Ovary (tissue), 9 donors: ENCODE data around the gene C16orf87. TPM values are rescaled to one million over a fixed set of nuclear protein-coding genes. Genes with fewer than 3 reads are reported as not detected.

Source experiments
- DNase-seq, 5 donors: peaks; one replicate each; pipeline ENCODE4 v3.0.0-alpha.2; 2019 to 2020
- H3K27ac ChIP-seq, 2 donors: fragments of 200-600 bp; one replicate each; pipeline versions ENCODE4 v1.5.1 to v1.8.0; 2019 to 2022
- H3K27me3 ChIP-seq: fragments of 200-600 bp; one replicate; pipeline ENCODE4 v1.8.0; 2022
- H3K36me3 ChIP-seq: fragments of 200-600 bp; sonication (generic); one replicate; pipeline ENCODE4 v1.5.1; 2019
- H3K4me1 ChIP-seq: one replicate; pipeline ENCODE4 v1.8.1; 2013; ENCODE audit warnings: mild to moderate bottlenecking, moderate library complexity; ENCODE audit not compliant: insufficient read depth
- H3K4me3 ChIP-seq: fragments of 200-600 bp; sonication (generic); one replicate; pipeline ENCODE4 v1.5.1; 2017
- H3K9me3 ChIP-seq, 2 donors: fragments of 200-600 bp in 1 of 2; sonication (generic) in 1 of 2; one replicate each; pipeline versions ENCODE4 v1.5.1 to v1.8.1; 2013 to 2019; ENCODE audit warnings: mild to moderate bottlenecking in 1 of 2, moderate library complexity in 1 of 2
- CTCF ChIP-seq, 3 donors: fragments of 450-650 bp in 2 of 3; fragments of 200-600 bp in 1 of 3; IDR thresholded peaks; one replicate each; pipeline versions ENCODE4 v1.5.1 to v1.8.0; 2016 to 2022; ENCODE audit warnings: antibody characterized with exemption in 3 of 3, mild to moderate bottlenecking in 1 of 3
- EP300 ChIP-seq: sonication (generic); formaldehyde crosslinking; IDR thresholded peaks from one replicate; pipeline ENCODE4 v1.6.1; 2017; ENCODE audit warnings: antibody characterized with exemption
- POLR2A ChIP-seq: fragments of 450-650 bp; IDR thresholded peaks from one replicate; pipeline ENCODE4 v1.6.1; 2017; ENCODE audit warnings: antibody characterized with exemption, mild to moderate bottlenecking, moderate library complexity
- WGBS, 3 donors: extraction: QIAGEN DNeasy Blood & Tissue Kit in 1 of 3; methylation state at CpG; one replicate each; pipeline versions ENCODE4 v1.1.5 to v1.1.7; 2013 to 2017; 5-methylcytosine and 5-hydroxymethylcytosine counted together
- intact Hi-C, 4 donors: fragments of 100-400 bp; cut with DNase I; formaldehyde crosslinking; loops; one replicate each; pipeline versions ENCODE4 v1.11.0 to v1.15.1; 2022 to 2023
- polyA plus RNA-seq, 2 donors: library from polyadenylated mRNA; stranded (reverse); fragments of 200-250 nt in 1 of 2; fragments of 350-450 nt in 1 of 2; fragmentation: Illumina TruSeq in 1 of 2; extraction: RNeasy Lipid Tissue Mini Kit (QIAGEN cat#74804) in 1 of 2; gene quantifications; one replicate each; pipeline ENCODE4 v1.2.3, GENCODE V29; 2013 to 2014
- total RNA-seq, 7 donors: library from RNA; depleted of rRNA in 2 of 7; stranded (reverse); fragments of >200 nt in 2 of 7; fragmentation: NEBNext Ultra II Directional in 3 of 7; extraction: Animal tissue kit (Norgen Biotek cat#: 25700) in 3 of 7; gene quantifications; one replicate each; pipeline versions ENCODE4 v1.1.0 to v1.2.4, GENCODE V29; 2016 to 2023
- donor health status: DM: no; HTN: no; CAD: no; lungs with moderate emphysema.
- donor health status: DM: no; HTN: no; CAD: no.
- donor health status: Bipolar disorder and iron deficiency.
- donor health status: DM: yes; HTN: yes; CAD: no.
- donor health status: DM: no; HTN: no; CAD: no.
- donor health status: DM: yes; HTN: yes; CAD: no.

The C16orf87 gene
- total and polyA plus RNA-seq, 9 donors: 4.0 to 7.6 (median 5.1) TPM

GRCh38 chr16:46836534-46837530, 5.9 kb upstream of the C16orf87 start:
- Histone ChIP-seq H3K27me3 (no peaks in the 10 kb centered on the region), H3K36me3 (no peaks in the 10 kb centered on the region), H3K4me3 (no peak overlapping the region), H3K4me1 (no peaks in the 10 kb centered on the region), H3K27ac (no peak overlapping the region), H3K9me3 (no peaks in the 10 kb centered on the region)
- intact Hi-C loops: no loop called here
- DNase-seq: no peak
- no peak for TF ChIP-seq POLR2A
- TF ChIP-seq CTCF (IDR thresholded peaks at IDR 0.05): no peak
- no peak for TF ChIP-seq EP300
- 88 to 91% (median 91%) methylated on average over 6 of the region's 6 CpGs for WGBS, 3 donors

GRCh38 chr16:46833460-46833800, 2.5 kb upstream of the C16orf87 start:
- no peaks in the 10 kb centered on the region for H3K9me3 ChIP-seq
- WGBS, 3 donors: 73 to 83% (median 82%) methylated on average over 2 of the region's 2 CpGs
- H3K4me3 ChIP-seq: no peak overlapping the region
- H3K4me1 ChIP-seq: no peaks in the 10 kb centered on the region
- TF ChIP-seq POLR2A (no peak), CTCF (IDR thresholded peaks at IDR 0.05) (no peak), EP300 (no peak)
- H3K27me3 ChIP-seq: no peaks in the 10 kb centered on the region
- intact Hi-C loops: no loop called here
- H3K36me3 ChIP-seq: no peaks in the 10 kb centered on the region
- H3K27ac ChIP-seq: no peak overlapping the region
- DNase-seq: no peak

- Histone ChIP-seq H3K36me3 (no peaks in the 10 kb centered on the region), H3K27ac (no peak overlapping the region), H3K4me3 (no peak overlapping the region), H3K4me1 (no peaks in the 10 kb centered on the region), H3K27me3 (no peaks in the 10 kb centered on the region), H3K9me3 (no peaks in the 10 kb centered on the region)
- intact Hi-C loops: loop anchor here in 1 of 4 donors (1.0 kb wide), 1 partner anchor 42 kb away; no protein-coding TSS in a partner anchor
- DNase-seq: no peak
- no peak for TF ChIP-seq POLR2A
- TF ChIP-seq CTCF (IDR thresholded peaks at IDR 0.05): no peak
- TF ChIP-seq EP300: no peak
- WGBS, 3 donors: 74 to 82% (median 81%) methylated on average over 7 of the region's 7 CpGs
Observed at GRCh38 chr16:46832757-46833459, 1.9 kb upstream of the C16orf87 start.

GRCh38 chr16:46830417-46830901, 521 bp downstream of the C16orf87 start:
- Histone ChIP-seq H3K36me3 (no peaks in the 10 kb centered on the region), H3K27me3 (no peaks in the 10 kb centered on the region), H3K4me3 (peak overlapping the region; percentile 49), H3K27ac (peak overlapping the region; percentile 72 to 91), H3K4me1 (no peaks in the 10 kb centered on the region), H3K9me3 (no peaks in the 10 kb centered on the region)
- TF ChIP-seq POLR2A (no peak), CTCF (IDR thresholded peaks at IDR 0.05) (no peak), EP300 (no peak)
- intact Hi-C loops: no loop called here
- peak in 3 of 5 donors; percentile 28 to 40 (median 38) for DNase-seq
- 0 to 1% (median 0%) methylated on average over 34 to 45 of the region's 45 CpGs for WGBS, 3 donors
